GM12878 (cell line): ENCODE data around the gene CCDC70.

Experiments used
- NR2C2 ChIP-seq: IDR thresholded peaks from 2 replicates; pipeline ENCODE4 v1.6.1; 2011; ENCODE audit warnings: borderline replicate concordance, low read depth; ENCODE audit not compliant: control insufficient read depth, insufficient read length
- TCF3 ChIP-seq: IDR thresholded peaks from 2 replicates; pipeline ENCODE4 v1.6.1; 2012; ENCODE audit warnings: low read depth, mild to moderate bottlenecking, low read length, borderline replicate concordance; ENCODE audit not compliant: insufficient read depth
- ZNF207 ChIP-seq: fragments of 450-650 bp; IDR thresholded peaks from 2 replicates; pipeline ENCODE4 v1.6.1; 2014; ENCODE audit warnings: antibody characterized with exemption, mild to moderate bottlenecking, borderline replicate concordance
- TF ChIP-seq, protein P1 (sequence below): IDR thresholded peaks from 2 replicates; pipeline ENCODE4 v1.6.1; 2012; ENCODE audit warnings: low read depth, low read length, improper control_type of control experiment
- TF ChIP-seq, protein P2 (sequence below), 3 experiments: IDR thresholded peaks in 2 of 3; conservative IDR thresholded peaks in 1 of 3; 2 replicates each; pipeline ENCODE4 v1.5.1; 2011; ENCODE audit warnings: low read depth in 3 of 3, low read length in 3 of 3, mild to moderate bottlenecking in 3 of 3, control low read depth in 2 of 3, moderate library complexity in 2 of 3, inconsistent platforms in 1 of 3, mixed read lengths in 1 of 3; ENCODE audit not compliant: control insufficient read depth in 2 of 3, insufficient read depth in 1 of 3; ENCODE audit errors: extremely low read depth in 1 of 3
- TF ChIP-seq, protein P3 (sequence below): IDR thresholded peaks from 2 replicates; pipeline ENCODE4 v1.6.1; 2012; ENCODE audit warnings: mild to moderate bottlenecking, low read depth, low read length

DNA sequence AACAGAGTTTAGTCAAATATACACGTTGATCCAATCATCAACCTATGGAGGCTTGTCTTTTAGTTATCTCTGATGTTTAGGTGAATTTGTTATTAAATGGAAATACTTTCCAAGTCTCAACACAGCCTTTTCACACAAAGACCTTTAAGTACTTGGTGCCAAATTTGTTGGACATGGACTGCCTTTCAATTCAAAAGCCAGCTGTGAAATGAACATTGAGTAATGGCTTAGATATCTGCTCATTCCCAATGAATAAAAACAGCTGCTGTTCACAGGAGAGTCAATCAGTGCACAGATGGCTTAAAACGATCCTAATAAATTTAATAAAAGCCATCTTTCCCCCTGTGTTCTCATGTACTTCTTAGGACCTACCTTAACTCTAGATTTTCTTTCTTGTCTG is 37.9 kb upstream of the CCDC70 start:
- no peak for TF ChIP-seq ZNF207
- TF ChIP-seq, protein P1, sequence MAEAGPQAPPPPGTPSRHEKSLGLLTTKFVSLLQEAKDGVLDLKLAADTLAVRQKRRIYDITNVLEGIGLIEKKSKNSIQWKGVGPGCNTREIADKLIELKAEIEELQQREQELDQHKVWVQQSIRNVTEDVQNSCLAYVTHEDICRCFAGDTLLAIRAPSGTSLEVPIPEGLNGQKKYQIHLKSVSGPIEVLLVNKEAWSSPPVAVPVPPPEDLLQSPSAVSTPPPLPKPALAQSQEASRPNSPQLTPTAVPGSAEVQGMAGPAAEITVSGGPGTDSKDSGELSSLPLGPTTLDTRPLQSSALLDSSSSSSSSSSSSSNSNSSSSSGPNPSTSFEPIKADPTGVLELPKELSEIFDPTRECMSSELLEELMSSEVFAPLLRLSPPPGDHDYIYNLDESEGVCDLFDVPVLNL = no peak
- TF ChIP-seq TCF3 = no peak
- TF ChIP-seq, protein P2, sequence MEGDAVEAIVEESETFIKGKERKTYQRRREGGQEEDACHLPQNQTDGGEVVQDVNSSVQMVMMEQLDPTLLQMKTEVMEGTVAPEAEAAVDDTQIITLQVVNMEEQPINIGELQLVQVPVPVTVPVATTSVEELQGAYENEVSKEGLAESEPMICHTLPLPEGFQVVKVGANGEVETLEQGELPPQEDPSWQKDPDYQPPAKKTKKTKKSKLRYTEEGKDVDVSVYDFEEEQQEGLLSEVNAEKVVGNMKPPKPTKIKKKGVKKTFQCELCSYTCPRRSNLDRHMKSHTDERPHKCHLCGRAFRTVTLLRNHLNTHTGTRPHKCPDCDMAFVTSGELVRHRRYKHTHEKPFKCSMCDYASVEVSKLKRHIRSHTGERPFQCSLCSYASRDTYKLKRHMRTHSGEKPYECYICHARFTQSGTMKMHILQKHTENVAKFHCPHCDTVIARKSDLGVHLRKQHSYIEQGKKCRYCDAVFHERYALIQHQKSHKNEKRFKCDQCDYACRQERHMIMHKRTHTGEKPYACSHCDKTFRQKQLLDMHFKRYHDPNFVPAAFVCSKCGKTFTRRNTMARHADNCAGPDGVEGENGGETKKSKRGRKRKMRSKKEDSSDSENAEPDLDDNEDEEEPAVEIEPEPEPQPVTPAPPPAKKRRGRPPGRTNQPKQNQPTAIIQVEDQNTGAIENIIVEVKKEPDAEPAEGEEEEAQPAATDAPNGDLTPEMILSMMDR (IDR thresholded peaks at IDR 0.05 in 2 of 3, conservative IDR thresholded peaks at IDR 0.05 in 1 of 3; ENCODE audit: control insufficient read depth in 2 of 3, extremely low read depth in 1 of 3, insufficient read depth in 1 of 3, low read depth in 3 of 3, low read length in 3 of 3) = no peak
- TF ChIP-seq NR2C2 = no peak
- TF ChIP-seq, protein P3, sequence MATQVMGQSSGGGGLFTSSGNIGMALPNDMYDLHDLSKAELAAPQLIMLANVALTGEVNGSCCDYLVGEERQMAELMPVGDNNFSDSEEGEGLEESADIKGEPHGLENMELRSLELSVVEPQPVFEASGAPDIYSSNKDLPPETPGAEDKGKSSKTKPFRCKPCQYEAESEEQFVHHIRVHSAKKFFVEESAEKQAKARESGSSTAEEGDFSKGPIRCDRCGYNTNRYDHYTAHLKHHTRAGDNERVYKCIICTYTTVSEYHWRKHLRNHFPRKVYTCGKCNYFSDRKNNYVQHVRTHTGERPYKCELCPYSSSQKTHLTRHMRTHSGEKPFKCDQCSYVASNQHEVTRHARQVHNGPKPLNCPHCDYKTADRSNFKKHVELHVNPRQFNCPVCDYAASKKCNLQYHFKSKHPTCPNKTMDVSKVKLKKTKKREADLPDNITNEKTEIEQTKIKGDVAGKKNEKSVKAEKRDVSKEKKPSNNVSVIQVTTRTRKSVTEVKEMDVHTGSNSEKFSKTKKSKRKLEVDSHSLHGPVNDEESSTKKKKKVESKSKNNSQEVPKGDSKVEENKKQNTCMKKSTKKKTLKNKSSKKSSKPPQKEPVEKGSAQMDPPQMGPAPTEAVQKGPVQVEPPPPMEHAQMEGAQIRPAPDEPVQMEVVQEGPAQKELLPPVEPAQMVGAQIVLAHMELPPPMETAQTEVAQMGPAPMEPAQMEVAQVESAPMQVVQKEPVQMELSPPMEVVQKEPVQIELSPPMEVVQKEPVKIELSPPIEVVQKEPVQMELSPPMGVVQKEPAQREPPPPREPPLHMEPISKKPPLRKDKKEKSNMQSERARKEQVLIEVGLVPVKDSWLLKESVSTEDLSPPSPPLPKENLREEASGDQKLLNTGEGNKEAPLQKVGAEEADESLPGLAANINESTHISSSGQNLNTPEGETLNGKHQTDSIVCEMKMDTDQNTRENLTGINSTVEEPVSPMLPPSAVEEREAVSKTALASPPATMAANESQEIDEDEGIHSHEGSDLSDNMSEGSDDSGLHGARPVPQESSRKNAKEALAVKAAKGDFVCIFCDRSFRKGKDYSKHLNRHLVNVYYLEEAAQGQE = no peak
